OCI-LY7 (cell line): Measurements from ENCODE around the gene SLC37A1. TPM values are rescaled to one million over a fixed set of nuclear protein-coding genes. Genes with fewer than 3 reads are reported as not detected.

Source experiments
- BruUV-seq: library from RNA; stranded (reverse); fragments of 400-500 nt; replicated peaks from 2 replicates; lab custom pipeline; 2021; lab: Mats Ljungman, UMichigan
- CTCF ChIA-PET: fragments of 300-600 bp; sonication (Branson Sonifier 250); formaldehyde crosslinking; loops from one replicate; lab custom pipeline; 2022; ENCODE audit warnings: antibody characterized with exemption; ENCODE audit not compliant: unreplicated experiment; lab: Charles Lee
- POLR2A ChIA-PET: fragments of 300-600 bp; sonication (Branson Sonifier 250); formaldehyde crosslinking; loops from one replicate; lab custom pipeline; 2022; ENCODE audit warnings: antibody characterized with exemption; lab: Charles Lee
- DNase-seq: peaks from one replicate; pipeline ENCODE4 v3.0.0-alpha.2; 2015; ENCODE audit warnings: low spot score
- H2AFZ ChIP-seq: fragments of 200-600 bp; sonication (generic), shearing (Covaris generic); 2 replicates; pipeline ENCODE4 v1.6.1; 2014; ENCODE audit warnings: mild to moderate bottlenecking, antibody characterized with exemption, low read length, moderate library complexity
- H3K27ac ChIP-seq: fragments of 200-600 bp; sonication (generic); 2 replicates; pipeline ENCODE4 v1.5.1; 2014; ENCODE audit warnings: mixed run types, low read depth, mild to moderate bottlenecking, moderate library complexity, low read length, inconsistent platforms; ENCODE audit not compliant: poor library complexity, severe bottlenecking
- H3K36me3 ChIP-seq: fragments of 200-600 bp; sonication (generic); 2 replicates; pipeline ENCODE4 v1.6.1; 2014; ENCODE audit warnings: mild to moderate bottlenecking, antibody characterized with exemption, low read length, moderate library complexity, mixed read lengths; ENCODE audit not compliant: insufficient read depth
- H3K4me1 ChIP-seq: fragments of 200-600 bp; sonication (generic); 2 replicates; pipeline ENCODE4 v1.5.1; 2014; ENCODE audit warnings: mild to moderate bottlenecking, low read length; ENCODE audit not compliant: insufficient read depth, poor library complexity, severe bottlenecking
- H3K4me2 ChIP-seq: fragments of 200-600 bp; sonication (generic); 2 replicates; pipeline ENCODE4 v1.6.1; 2014; ENCODE audit warnings: mild to moderate bottlenecking, low read length
- H3K4me3 ChIP-seq: fragments of 200-600 bp; sonication (generic); 2 replicates; pipeline ENCODE4 v1.5.1; 2014; ENCODE audit warnings: mild to moderate bottlenecking, low read depth, low read length; ENCODE audit not compliant: poor library complexity, severe bottlenecking
- H3K79me2 ChIP-seq: fragments of 200-600 bp; sonication (generic); 2 replicates; pipeline ENCODE4 v1.6.1; 2016; ENCODE audit warnings: low read depth, mild to moderate bottlenecking, low read length, moderate library complexity, mixed read lengths; ENCODE audit not compliant: insufficient read depth
- H3K9me2 ChIP-seq: fragments of 200-600 bp; sonication (generic); 2 replicates; pipeline ENCODE4 v1.6.1; 2016; ENCODE audit warnings: mild to moderate bottlenecking, low read length, mixed read lengths; ENCODE audit not compliant: insufficient read depth
- H3K9me3 ChIP-seq: fragments of 200-600 bp; sonication (generic); 2 replicates; pipeline ENCODE4 v1.6.1; 2014; ENCODE audit warnings: mild to moderate bottlenecking, mixed run types, low read length, mixed read lengths
- H4K20me1 ChIP-seq: fragments of 200-600 bp; sonication (generic); 2 replicates; pipeline ENCODE4 v1.6.1; 2014; ENCODE audit warnings: mild to moderate bottlenecking, antibody characterized with exemption, low read length, moderate library complexity, mixed read lengths; ENCODE audit not compliant: insufficient read depth
- CTCF ChIP-seq: fragments of 200-600 bp; sonication (generic); conservative IDR thresholded peaks from 2 replicates; pipeline ENCODE4 v1.5.1; 2014; ENCODE audit warnings: mild to moderate bottlenecking, antibody characterized with exemption, low read length, moderate library complexity, mixed read lengths
- EZH2phosphoT487 ChIP-seq: fragments of 200-600 bp; sonication (generic); IDR thresholded peaks from 2 replicates; pipeline ENCODE4 v1.6.1; 2018; ENCODE audit warnings: low read depth, borderline replicate concordance, mild to moderate bottlenecking, mixed run types, antibody characterized with exemption, low read length, moderate library complexity, mixed read lengths
- intact Hi-C: fragments of 100-400 bp; cut with micrococcal nuclease; formaldehyde crosslinking; loops from one replicate; pipeline ENCODE4 v1.10.0; 2022; ENCODE audit not compliant: unreplicated experiment
- total RNA-seq, 2 experiments: library from RNA; depleted of rRNA in 1 of 2; stranded (reverse); fragments of >200 nt in 1 of 2; shearing (Covaris generic) in 1 of 2; gene quantifications; 2 replicates each; pipeline ENCODE4 v1.2.3, GENCODE V29; 2014 to 2022

SLC37A1 gene
- total RNA-seq, 2 experiments from 2014 or later, result 22.5 to 27.6 TPM

GRCh38 chr21:42513985-42514882 lies 582 bp downstream of the SLC37A1 start:
- Histone ChIP-seq H2AFZ (peak overlapping the region; percentile 92), H3K9me2 (no peaks in the 10 kb centered on the region), H3K36me3 (peaks cover 24% of the 10 kb centered on the region; the same call in 1 of the 2 replicates), H4K20me1 (no peaks in the 10 kb centered on the region), H3K4me2 (peak overlapping the region; percentile 86), H3K9me3 (no peaks in the 10 kb centered on the region), H3K4me1 (peaks cover 22% of the 10 kb centered on the region), H3K27ac (peak overlapping the region; percentile 32), H3K4me3 (peak overlapping the region; percentile 97), H3K79me2 (peaks cover 11% of the 10 kb centered on the region; the same call in 1 of the 2 replicates)
- ChIA-PET POLR2A (interaction anchor here (0.7 to 2.8 kb wide), 5 partner anchors 14 to 114 kb away, joined by 3 to 11 read pairs (median 6); no protein-coding TSS in a partner anchor), CTCF (interaction anchor here (0.7 to 1.2 kb wide), 3 partner anchors 23 to 59 kb away, joined by 3 to 4 read pairs (median 3); no protein-coding TSS in a partner anchor)
- TF ChIP-seq EZH2phosphoT487, result no peak
- TF ChIP-seq CTCF, result no peak
- intact Hi-C loops, result no loop called here
- peak; percentile 52 for DNase-seq
- BruUV-seq, result no TSS peak

GRCh38 chr21:42514883-42515228 lies 1.2 kb downstream of the SLC37A1 start:
- DNase-seq, result peak; percentile 28

More at GRCh38 chr21:42514883-42515228, 1.2 kb downstream of the SLC37A1 start:
- Histone ChIP-seq H4K20me1 (no peaks in the 10 kb centered on the region), H3K4me3 (peak overlapping the region; percentile 97), H3K79me2 (peaks cover 11% of the 10 kb centered on the region; the same call in 1 of the 2 replicates), H3K9me3 (no peaks in the 10 kb centered on the region), H3K9me2 (no peaks in the 10 kb centered on the region), H3K27ac (peak overlapping the region; percentile 32), H3K36me3 (peaks cover 30% of the 10 kb centered on the region), H3K4me2 (peak overlapping the region; percentile 86), H3K4me1 (peaks cover 22% of the 10 kb centered on the region), H2AFZ (peak overlapping the region; percentile 18; the same call in 1 of the 2 replicates)
- intact Hi-C loops, result no loop called here
- ChIA-PET CTCF (interaction anchor here (0.9 kb wide), 1 partner anchor 59 kb away, joined by 3 read pairs; no protein-coding TSS in a partner anchor), POLR2A (interaction anchor here (0.7 to 2.8 kb wide), 7 partner anchors 11 to 114 kb away, joined by 3 to 11 read pairs (median 5); no protein-coding TSS in a partner anchor)
- TF ChIP-seq CTCF (no peak), EZH2phosphoT487 (no peak)
- BruUV-seq, result no TSS peak
